ENCODE measurements around the gene KMT2E. TPM values are rescaled to one million over a fixed set of nuclear protein-coding genes. Genes with fewer than 3 reads are reported as not detected.

Gene KMT2E
- total RNA-seq, 6 experiments from 2014 or later, result 39.7 to 53.4 (median 50.1) TPM

DNA sequence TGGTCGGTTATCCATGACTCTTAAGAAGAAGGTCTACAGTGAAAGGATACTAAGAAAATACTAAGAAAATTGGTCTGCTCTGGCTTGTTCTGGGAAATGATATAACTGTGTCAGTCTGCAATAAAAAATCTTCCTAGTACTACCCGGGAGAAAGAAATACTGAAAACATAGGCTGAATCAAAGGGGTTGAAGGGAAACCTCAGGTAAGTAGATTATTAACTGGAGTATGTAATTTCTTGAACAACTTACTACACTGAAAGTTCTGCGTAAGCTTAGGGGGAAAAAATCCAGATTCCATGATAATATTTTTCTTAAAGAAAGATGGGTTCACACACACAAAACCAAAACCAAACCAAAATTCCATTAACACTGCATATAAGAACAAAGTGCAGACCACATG is 143.3 kb downstream of the KMT2E start:
- Mint-ChIP-seq H3K27me3 (ENCODE audit: insufficient read depth) (no peaks in the 10 kb centered on the region; the same call in 1 of the 2 replicates), H3K4me1 (ENCODE audit: low read depth) (no peaks in the 10 kb centered on the region), H3K36me3 (ENCODE audit: low read depth) (peaks cover 4% of the 10 kb centered on the region; the same call in 1 of the 2 replicates), H3K4me3 (no peak overlapping the region), H3K27ac (no peak overlapping the region), H3K9me3 (no peaks in the 10 kb centered on the region)
- TF ChIP-seq, protein P1, sequence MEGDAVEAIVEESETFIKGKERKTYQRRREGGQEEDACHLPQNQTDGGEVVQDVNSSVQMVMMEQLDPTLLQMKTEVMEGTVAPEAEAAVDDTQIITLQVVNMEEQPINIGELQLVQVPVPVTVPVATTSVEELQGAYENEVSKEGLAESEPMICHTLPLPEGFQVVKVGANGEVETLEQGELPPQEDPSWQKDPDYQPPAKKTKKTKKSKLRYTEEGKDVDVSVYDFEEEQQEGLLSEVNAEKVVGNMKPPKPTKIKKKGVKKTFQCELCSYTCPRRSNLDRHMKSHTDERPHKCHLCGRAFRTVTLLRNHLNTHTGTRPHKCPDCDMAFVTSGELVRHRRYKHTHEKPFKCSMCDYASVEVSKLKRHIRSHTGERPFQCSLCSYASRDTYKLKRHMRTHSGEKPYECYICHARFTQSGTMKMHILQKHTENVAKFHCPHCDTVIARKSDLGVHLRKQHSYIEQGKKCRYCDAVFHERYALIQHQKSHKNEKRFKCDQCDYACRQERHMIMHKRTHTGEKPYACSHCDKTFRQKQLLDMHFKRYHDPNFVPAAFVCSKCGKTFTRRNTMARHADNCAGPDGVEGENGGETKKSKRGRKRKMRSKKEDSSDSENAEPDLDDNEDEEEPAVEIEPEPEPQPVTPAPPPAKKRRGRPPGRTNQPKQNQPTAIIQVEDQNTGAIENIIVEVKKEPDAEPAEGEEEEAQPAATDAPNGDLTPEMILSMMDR (IDR thresholded peaks at IDR 0.05), result no peak
- no peak for DNase-seq

DNA sequence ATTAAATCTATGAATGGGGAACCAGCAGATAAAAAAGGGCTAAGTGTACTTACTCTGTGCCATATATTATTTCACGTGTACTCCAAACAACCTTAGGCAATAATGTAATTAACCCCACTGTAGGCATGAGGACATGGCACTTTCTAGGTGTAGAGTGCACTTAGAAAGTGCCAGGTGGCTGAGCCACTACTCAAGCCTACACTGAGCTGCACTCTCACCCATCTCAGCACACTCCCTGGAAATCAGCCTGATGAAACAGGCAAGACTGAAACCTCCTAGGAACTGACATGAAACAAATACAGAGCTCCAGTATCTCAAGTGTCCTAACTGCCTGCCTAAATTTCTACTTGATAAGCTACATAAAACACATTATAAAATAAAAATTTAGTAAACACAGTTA is 147.4 kb downstream of the KMT2E start:
- Mint-ChIP-seq H3K4me3 (no peak overlapping the region), H3K27me3 (ENCODE audit: insufficient read depth) (no peaks in the 10 kb centered on the region), H3K27ac (no peak overlapping the region), H3K36me3 (ENCODE audit: low read depth) (peaks cover 28% of the 10 kb centered on the region), H3K9me3 (no peaks in the 10 kb centered on the region), H3K4me1 (ENCODE audit: low read depth) (no peaks in the 10 kb centered on the region)
- DNase-seq, result no peak
- TF ChIP-seq, protein P1 (IDR thresholded peaks at IDR 0.05), result no peak
